Right lobe of liver (tissue), 6 donors: Measurements from ENCODE around the gene FAM219B. TPM values are rescaled to one million over a fixed set of nuclear protein-coding genes. Genes with fewer than 3 reads are reported as not detected.

Source experiments
- ATAC-seq, 4 donors: fragments of 200-7000 bp; cut with Tn5 transposase; one replicate each; pipeline ENCODE4 v1.9.1; 2020; ENCODE audit warnings: mild to moderate bottlenecking in 4 of 4, moderate library complexity in 4 of 4
- DNase-seq, 3 donors: peaks; one replicate each; pipeline ENCODE4 v3.0.0-alpha.2; 2020
- H3K27ac ChIP-seq, 3 donors: fragments of 200-600 bp; one replicate each; pipeline ENCODE4 v1.8.0; 2022
- H3K27me3 ChIP-seq, 2 donors: fragments of 200-600 bp; one replicate each; pipeline ENCODE4 v1.8.0; 2022
- H3K36me3 ChIP-seq, 4 donors: fragments of 200-600 bp; sonication (generic) in 1 of 4; one replicate each; pipeline versions ENCODE4 v1.5.1 to v1.8.0; 2017 to 2022; ENCODE audit warnings: control low read depth in 1 of 4
- H3K4me1 ChIP-seq, 4 donors: fragments of 200-600 bp; sonication (generic) in 1 of 4; one replicate each; pipeline versions ENCODE4 v1.5.1 to v1.8.0; 2017 to 2022; ENCODE audit warnings: control low read depth in 1 of 4
- H3K4me3 ChIP-seq, 3 donors: fragments of 200-600 bp; one replicate each; pipeline ENCODE4 v1.8.0; 2022
- H3K9me3 ChIP-seq, 4 donors: fragments of 200-600 bp; sonication (generic) in 1 of 4; one replicate each; pipeline versions ENCODE4 v1.5.1 to v1.8.0; 2017 to 2022; ENCODE audit warnings: control low read depth in 1 of 4
- CTCF ChIP-seq, 4 donors: fragments of 200-600 bp in 3 of 4; fragments of 450-650 bp in 1 of 4; IDR thresholded peaks; one replicate each; pipeline versions ENCODE4 v1.5.1 to v1.8.0; 2016 to 2022; ENCODE audit warnings: antibody characterized with exemption in 4 of 4, mild to moderate bottlenecking in 2 of 4
- POLR2A ChIP-seq: fragments of 450-650 bp; IDR thresholded peaks from one replicate; pipeline ENCODE4 v1.6.1; 2017; ENCODE audit warnings: antibody characterized with exemption, mild to moderate bottlenecking
- WGBS: methylation state at CpG from one replicate; pipeline ENCODE4 v1.1.6; 2018; ENCODE audit warnings: low coverage, low lambda C conversion rate; ENCODE audit not compliant: insufficient coverage; ENCODE audit errors: missing lambda C conversion rate; 5-methylcytosine and 5-hydroxymethylcytosine counted together
- intact Hi-C, 2 donors: fragments of 100-400 bp; cut with DNase I; formaldehyde crosslinking; loops; one replicate each; pipeline versions ENCODE4 v1.11.2 to v1.14.1; 2022
- total RNA-seq, 6 experiments: library from RNA; depleted of rRNA in 2 of 6; stranded (reverse); fragments of >200 nt in 2 of 6; fragmentation: NEBNext Ultra II Directional in 3 of 6; extraction: Animal tissue kit (Norgen Biotek cat#: 25700) in 3 of 6; gene quantifications; one replicate each; pipeline versions ENCODE4 v1.1.0 to v1.2.4, GENCODE V29; 2016 to 2023
- donor health status: DM: no; HTN: yes; CAD: no.
- donor health status: DM: no; HTN: no; CAD: no.
- donor health status: DM: no; HTN: no; CAD: no.
- donor health status: DM: no; HTN: yes; CAD: no.
- donor health status: DM: no; HTN: yes; CAD: no.

FAM219B gene
- total RNA-seq, 6 experiments from 2014 or later = 11.1 to 14.7 (median 13.3) TPM

DNA sequence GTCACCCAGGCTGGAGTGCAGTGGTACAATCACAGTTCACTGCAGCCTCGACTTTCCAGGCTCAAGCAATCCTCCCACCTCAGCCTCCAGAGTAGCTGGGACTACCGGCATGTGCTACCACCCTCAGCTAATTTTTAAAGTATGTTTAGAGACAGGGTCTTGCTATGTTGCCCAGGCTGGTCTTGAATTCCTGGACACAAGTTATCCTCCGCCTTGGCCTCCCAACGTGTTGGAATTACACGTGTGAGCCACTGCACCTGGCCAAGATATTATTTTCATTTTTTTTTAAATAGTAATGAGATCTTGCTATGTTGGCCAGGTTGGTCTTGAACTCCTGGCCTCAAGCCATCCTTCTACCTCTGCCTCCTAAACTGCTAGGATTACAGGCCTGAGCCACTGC lies 21.2 kb downstream of the FAM219B start:
- WGBS = 83% methylated on average over 5 of the region's 5 CpGs
- DNase-seq = no peak
- no peak for TF ChIP-seq CTCF (IDR thresholded peaks at IDR 0.05)
- TF ChIP-seq POLR2A = no peak
- Histone ChIP-seq H3K9me3 (no peaks in the 10 kb centered on the region), H3K36me3 (no peaks in the 10 kb centered on the region), H3K4me1 (peaks cover 0 to under 1% (median under 1%) of the 10 kb centered on the region in 4 donors), H3K27me3 (no peaks in the 10 kb centered on the region), H3K4me3 (no peak overlapping the region), H3K27ac (no peak overlapping the region)
- intact Hi-C loops = no loop called here
- no peak for ATAC-seq

DNA sequence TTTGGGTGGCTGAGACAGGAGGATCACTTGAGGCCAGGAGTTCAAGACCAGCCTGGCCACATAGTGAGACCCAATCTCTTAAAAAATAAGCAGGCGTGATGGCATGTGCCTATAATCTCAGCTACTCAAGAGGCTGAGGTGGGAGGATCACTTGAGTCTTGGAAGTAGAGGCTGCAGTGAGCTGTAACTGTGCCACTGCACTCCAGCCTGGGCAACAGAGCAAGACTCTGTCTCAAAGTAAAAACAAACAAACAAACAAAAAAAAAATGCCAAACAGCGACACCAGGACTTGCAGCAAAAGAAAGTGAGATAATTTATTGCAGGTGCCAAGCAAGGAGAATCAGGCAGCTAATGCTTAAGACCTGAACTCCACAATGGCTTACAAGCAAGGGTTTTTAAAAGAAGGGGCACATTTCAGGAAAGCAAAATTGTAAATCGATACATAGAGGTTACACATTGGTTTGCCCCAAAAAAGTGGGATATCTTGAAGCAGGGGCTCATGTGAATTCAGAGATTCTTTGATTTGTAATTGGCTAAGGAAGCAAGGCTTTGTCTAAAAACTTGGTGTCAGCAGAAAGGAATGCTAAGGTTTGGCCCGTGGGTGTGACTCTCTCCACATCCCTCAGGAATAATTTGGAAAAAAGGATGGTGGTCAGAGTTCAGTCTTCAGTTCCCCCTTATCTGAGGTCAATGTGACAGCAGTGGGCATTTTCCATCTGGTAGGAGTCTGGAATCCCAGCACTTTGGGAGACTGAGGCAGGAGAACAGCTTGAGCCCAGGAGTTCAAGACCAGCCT lies 22.0 kb downstream of the FAM219B start:
- no peak for TF ChIP-seq POLR2A
- TF ChIP-seq CTCF (IDR thresholded peaks at IDR 0.05) = no peak
- Histone ChIP-seq H3K4me1 (no peaks in the 10 kb centered on the region), H3K36me3 (no peaks in the 10 kb centered on the region), H3K9me3 (no peaks in the 10 kb centered on the region), H3K4me3 (no peak overlapping the region), H3K27me3 (no peaks in the 10 kb centered on the region), H3K27ac (no peak overlapping the region)
- no peak for ATAC-seq
- no peak for DNase-seq
- 90% methylated on average over 2 of the region's 4 CpGs for WGBS
- intact Hi-C loops = no loop called here

DNA sequence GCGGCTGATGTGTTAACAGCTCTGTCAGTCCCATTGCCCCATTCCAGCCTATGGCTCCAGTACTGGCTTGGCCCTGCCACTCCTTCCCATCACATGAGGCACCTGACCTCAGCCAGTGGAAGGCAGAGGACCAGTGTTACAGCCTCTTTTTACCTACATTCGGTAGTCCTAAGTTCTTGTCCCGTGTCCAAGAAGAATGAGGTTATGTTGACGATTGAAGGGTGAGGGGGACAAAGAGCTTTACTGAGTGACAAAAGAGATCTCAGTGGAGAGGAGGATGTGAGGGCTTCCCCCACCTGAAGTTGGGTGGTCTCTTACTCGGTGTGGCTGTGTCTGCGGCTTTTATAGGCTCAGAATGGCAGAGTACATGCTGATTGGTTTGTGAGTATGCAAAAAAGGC lies 24.1 kb downstream of the FAM219B start:
- Histone ChIP-seq H3K4me3 (no peak overlapping the region), H3K4me1 (no peaks in the 10 kb centered on the region), H3K27ac (no peak overlapping the region), H3K9me3 (no peaks in the 10 kb centered on the region), H3K36me3 (no peaks in the 10 kb centered on the region), H3K27me3 (no peaks in the 10 kb centered on the region)
- 87% methylated on average over 5 of the region's 6 CpGs for WGBS
- no peak for DNase-seq
- no peak for TF ChIP-seq CTCF (IDR thresholded peaks at IDR 0.05)
- TF ChIP-seq POLR2A = no peak
- no peak for ATAC-seq
- intact Hi-C loops = no loop called here

- H3K4me3 ChIP-seq = no peak overlapping the region
- TF ChIP-seq CTCF (IDR thresholded peaks at IDR 0.05) (no peak), POLR2A (no peak)
- H3K4me1 ChIP-seq = peaks cover 0 to 7% (median 0%) of the 10 kb centered on the region in 4 donors
- intact Hi-C loops = no loop called here
- no peak for DNase-seq
- H3K9me3 ChIP-seq = no peaks in the 10 kb centered on the region
- WGBS = 72% methylated on average over 4 of the region's 4 CpGs
- H3K27me3 ChIP-seq = no peaks in the 10 kb centered on the region
- ATAC-seq = no peak
- H3K27ac ChIP-seq = no peak overlapping the region
- no peaks in the 10 kb centered on the region for H3K36me3 ChIP-seq
Measured at GRCh38 chr15:74878273-74878672, 28.4 kb downstream of the FAM219B start.
